ENCODE results near the gene MIS18A. TPM values are rescaled to one million over a fixed set of nuclear protein-coding genes. Genes with fewer than 3 reads are reported as not detected.
"Not testable (repeated sequence)": the region's sequence is repeated elsewhere in the genome, so short reads cannot be mapped to it uniquely, and the experiment has no call there.

Gene MIS18A
- total RNA-seq, 1 experiment from 2014 or later, result 17.2 TPM

DNA sequence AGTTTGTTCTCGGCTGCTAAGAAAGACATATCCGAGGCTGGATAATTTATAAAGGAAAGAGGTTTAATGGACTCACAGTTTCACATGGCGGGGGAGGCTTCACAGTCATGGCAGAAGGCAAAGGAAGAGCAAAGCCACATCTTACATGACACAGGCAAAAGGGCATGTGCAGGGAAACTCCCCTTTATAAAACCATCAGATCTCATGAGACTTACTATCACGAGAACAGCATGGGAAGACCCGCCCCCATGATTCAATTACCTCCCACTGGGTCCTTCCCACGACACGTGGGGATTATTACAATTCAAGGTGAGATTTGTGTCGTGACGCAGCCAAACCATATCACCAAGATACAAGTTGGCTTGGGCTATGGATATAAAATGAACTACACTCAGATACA lies 32.1 kb upstream of the MIS18A start:
- not testable (repeated sequence) for H3K27me3 ChIP-seq (ENCODE audit: low read length); DNase-seq; H3K4me2 ChIP-seq (ENCODE audit: low read depth, low read length, poor library complexity, severe bottlenecking); H2AFZ ChIP-seq (ENCODE audit: low read length); H4K20me1 ChIP-seq (ENCODE audit: insufficient read depth, low read depth, low read length); H3K27ac ChIP-seq (ENCODE audit: low read length); H3K36me3 ChIP-seq (ENCODE audit: insufficient read depth, low read length); H3K4me3 ChIP-seq (ENCODE audit: low read length); H3K9me3 ChIP-seq (ENCODE audit: low read length); H3K9me2 ChIP-seq (replicated peaks; ENCODE audit: insufficient read depth, low read length); H3K79me2 ChIP-seq (ENCODE audit: low read length); H3K9ac ChIP-seq (ENCODE audit: low read length); H3K4me1 ChIP-seq (ENCODE audit: low read length)

DNA sequence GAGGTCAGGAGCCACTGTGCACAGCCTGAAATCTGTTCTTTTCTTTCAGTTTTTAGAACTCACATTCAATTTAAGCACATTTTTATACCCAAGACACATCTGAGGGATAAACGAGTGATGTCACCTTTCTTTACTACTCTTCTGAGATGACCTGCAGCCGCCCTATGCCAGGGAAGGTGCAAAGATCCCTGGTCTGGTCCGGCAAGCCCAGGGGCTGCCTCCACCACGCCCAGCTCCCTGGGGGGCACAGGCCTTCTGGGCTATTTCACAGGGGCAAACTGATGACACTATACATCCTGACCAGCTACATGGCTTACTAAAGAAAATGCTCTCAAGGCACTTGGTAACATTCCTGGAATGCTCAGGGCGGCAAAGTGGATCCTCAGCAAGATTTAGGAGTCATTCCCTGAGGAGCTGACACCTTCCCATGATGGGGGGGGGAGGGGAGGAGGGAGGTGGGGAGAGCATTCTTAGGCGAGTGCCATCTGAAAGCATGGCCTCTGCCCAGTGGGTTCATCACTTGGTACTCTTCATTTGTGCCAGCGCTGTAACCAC lies 31.1 kb upstream of the MIS18A start:
- Histone ChIP-seq H3K79me2 (ENCODE audit: low read length) (peaks cover 6% of the 10 kb centered on the region), H4K20me1 (ENCODE audit: insufficient read depth, low read depth, low read length) (no peaks in the 10 kb centered on the region), H3K9ac (ENCODE audit: low read length) (no peak overlapping the region), H3K27ac (ENCODE audit: low read length) (no peak overlapping the region), H3K36me3 (ENCODE audit: insufficient read depth, low read length) (no peaks in the 10 kb centered on the region; the same call in 1 of the 2 replicates), H3K9me3 (ENCODE audit: low read length) (no peaks in the 10 kb centered on the region), H3K9me2 (replicated peaks; ENCODE audit: insufficient read depth, low read length) (no peaks in the 10 kb centered on the region), H3K27me3 (ENCODE audit: low read length) (no peaks in the 10 kb centered on the region), H3K4me1 (ENCODE audit: low read length) (no peaks in the 10 kb centered on the region), H3K4me3 (ENCODE audit: low read length) (no peak overlapping the region), H2AFZ (ENCODE audit: low read length) (no peak overlapping the region), H3K4me2 (ENCODE audit: low read depth, low read length, poor library complexity, severe bottlenecking) (no peak overlapping the region)
- no peak for DNase-seq

DNA sequence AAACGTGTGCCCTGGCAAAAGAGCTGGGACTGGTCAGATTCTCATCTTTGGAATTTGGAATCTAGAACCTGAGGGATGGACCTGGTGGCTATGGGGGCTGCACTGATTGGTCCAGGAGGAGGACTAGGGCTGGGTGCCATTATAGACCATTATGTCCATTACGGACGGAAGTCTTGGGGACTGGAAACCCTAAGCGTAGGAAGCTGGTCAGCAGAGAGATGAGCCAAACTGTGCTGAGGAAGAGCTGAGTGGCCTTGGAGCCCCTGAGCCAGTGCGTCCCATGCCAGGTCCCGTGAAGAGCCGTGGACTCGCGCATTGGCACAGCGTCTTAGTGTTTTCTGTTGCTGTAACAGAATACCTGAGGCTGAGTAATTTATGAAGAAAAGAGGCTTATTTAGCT lies 29.8 kb upstream of the MIS18A start:
- Histone ChIP-seq H3K9me2 (replicated peaks; ENCODE audit: insufficient read depth, low read length) (no peaks in the 10 kb centered on the region), H3K79me2 (ENCODE audit: low read length) (peaks cover 6% of the 10 kb centered on the region), H3K4me3 (ENCODE audit: low read length) (no peak overlapping the region), H3K4me2 (ENCODE audit: low read depth, low read length, poor library complexity, severe bottlenecking) (no peak overlapping the region), H3K27me3 (ENCODE audit: low read length) (no peaks in the 10 kb centered on the region), H3K36me3 (ENCODE audit: insufficient read depth, low read length) (no peaks in the 10 kb centered on the region; the same call in 1 of the 2 replicates), H3K27ac (ENCODE audit: low read length) (no peak overlapping the region), H2AFZ (ENCODE audit: low read length) (no peak overlapping the region), H3K9ac (ENCODE audit: low read length) (no peak overlapping the region), H3K9me3 (ENCODE audit: low read length) (no peaks in the 10 kb centered on the region), H4K20me1 (ENCODE audit: insufficient read depth, low read depth, low read length) (no peaks in the 10 kb centered on the region), H3K4me1 (ENCODE audit: low read length) (no peaks in the 10 kb centered on the region)
- DNase-seq, result no peak

DNA sequence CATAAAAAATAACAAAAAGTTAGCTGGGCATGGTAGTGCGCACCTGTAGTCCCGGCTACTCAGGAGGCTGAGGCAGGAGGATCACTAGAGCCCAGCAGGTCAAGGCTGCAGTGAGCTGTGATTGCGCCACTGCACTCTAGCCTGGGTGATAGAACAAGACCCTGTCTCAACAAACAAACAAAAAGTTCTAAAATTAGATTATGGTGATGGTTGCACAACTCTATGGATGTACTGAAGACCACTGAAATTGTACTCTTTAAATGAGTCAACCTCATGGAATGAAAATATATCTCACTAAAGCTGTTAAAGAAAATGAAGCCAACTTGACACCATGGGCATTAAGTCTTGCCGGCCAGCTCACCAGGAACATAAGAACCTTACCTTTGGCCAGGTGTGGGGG lies 28.9 kb upstream of the MIS18A start:
- Histone ChIP-seq H3K9ac (ENCODE audit: low read length) (no peak overlapping the region), H3K27me3 (ENCODE audit: low read length) (no peaks in the 10 kb centered on the region), H4K20me1 (ENCODE audit: insufficient read depth, low read depth, low read length) (no peaks in the 10 kb centered on the region), H3K9me3 (ENCODE audit: low read length) (no peaks in the 10 kb centered on the region), H3K4me1 (ENCODE audit: low read length) (no peaks in the 10 kb centered on the region), H2AFZ (ENCODE audit: low read length) (no peak overlapping the region), H3K36me3 (ENCODE audit: insufficient read depth, low read length) (no peaks in the 10 kb centered on the region; the same call in 1 of the 2 replicates), H3K4me3 (ENCODE audit: low read length) (no peak overlapping the region), H3K4me2 (ENCODE audit: low read depth, low read length, poor library complexity, severe bottlenecking) (no peak overlapping the region), H3K9me2 (replicated peaks; ENCODE audit: insufficient read depth, low read length) (no peaks in the 10 kb centered on the region), H3K27ac (ENCODE audit: low read length) (no peak overlapping the region), H3K79me2 (ENCODE audit: low read length) (no peaks in the 10 kb centered on the region)
- DNase-seq, result no peak

DNA sequence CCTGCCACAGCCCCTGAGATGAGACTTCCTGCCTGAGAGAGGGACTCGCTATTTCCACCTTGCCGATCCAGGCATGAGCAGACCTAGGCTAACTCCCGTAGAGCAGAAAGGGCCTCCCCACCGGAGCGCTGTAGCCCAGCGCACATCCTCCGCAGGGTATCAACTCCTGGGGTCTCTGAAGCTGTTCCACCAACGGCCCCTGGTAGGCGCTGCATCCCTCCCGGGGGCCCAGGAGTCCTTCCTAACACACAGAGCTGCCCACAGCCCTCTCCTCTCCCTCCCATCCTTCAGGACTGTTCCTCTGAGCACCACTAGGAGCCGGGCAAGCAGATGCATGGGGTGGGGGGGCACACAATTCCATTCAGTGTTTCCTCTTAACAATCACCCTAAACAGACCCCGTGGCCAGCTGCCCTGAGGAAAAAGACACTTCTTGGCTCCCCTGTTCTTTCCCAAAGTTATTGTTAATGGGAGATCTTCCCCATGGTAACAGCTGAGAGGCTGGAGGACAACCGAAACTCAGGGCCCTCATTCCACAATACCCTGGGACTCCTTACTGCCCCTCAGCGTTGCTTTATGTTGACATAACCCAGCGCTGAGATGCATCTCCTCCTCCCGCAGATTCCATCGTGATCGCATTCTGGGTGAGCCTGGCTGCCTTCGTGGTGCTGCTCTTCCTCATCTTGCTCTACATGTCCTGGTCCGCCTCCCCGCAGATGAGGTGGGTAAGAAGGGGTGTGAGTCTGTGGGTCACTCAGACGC lies 27.4 kb upstream of the MIS18A start:
- H3K9ac ChIP-seq (ENCODE audit: low read length), result no peak overlapping the region
- H2AFZ ChIP-seq (ENCODE audit: low read length), result no peak overlapping the region
- no peaks in the 10 kb centered on the region for H4K20me1 ChIP-seq (ENCODE audit: insufficient read depth, low read depth, low read length)
- DNase-seq, result no peak
- no peaks in the 10 kb centered on the region for H3K27me3 ChIP-seq (ENCODE audit: low read length)
- H3K27ac ChIP-seq (ENCODE audit: low read length), result no peak overlapping the region
- H3K79me2 ChIP-seq (ENCODE audit: low read length), result no peaks in the 10 kb centered on the region
- H3K4me2 ChIP-seq (ENCODE audit: low read depth, low read length, poor library complexity, severe bottlenecking), result no peak overlapping the region
- no peak overlapping the region for H3K4me3 ChIP-seq (ENCODE audit: low read length)
- H3K36me3 ChIP-seq (ENCODE audit: insufficient read depth, low read length), result peaks cover 5% of the 10 kb centered on the region; the same call in 1 of the 2 replicates
- H3K9me2 ChIP-seq (replicated peaks; ENCODE audit: insufficient read depth, low read length), result no peaks in the 10 kb centered on the region
- H3K9me3 ChIP-seq (ENCODE audit: low read length), result no peaks in the 10 kb centered on the region
- H3K4me1 ChIP-seq (ENCODE audit: low read length), result no peaks in the 10 kb centered on the region

DNA sequence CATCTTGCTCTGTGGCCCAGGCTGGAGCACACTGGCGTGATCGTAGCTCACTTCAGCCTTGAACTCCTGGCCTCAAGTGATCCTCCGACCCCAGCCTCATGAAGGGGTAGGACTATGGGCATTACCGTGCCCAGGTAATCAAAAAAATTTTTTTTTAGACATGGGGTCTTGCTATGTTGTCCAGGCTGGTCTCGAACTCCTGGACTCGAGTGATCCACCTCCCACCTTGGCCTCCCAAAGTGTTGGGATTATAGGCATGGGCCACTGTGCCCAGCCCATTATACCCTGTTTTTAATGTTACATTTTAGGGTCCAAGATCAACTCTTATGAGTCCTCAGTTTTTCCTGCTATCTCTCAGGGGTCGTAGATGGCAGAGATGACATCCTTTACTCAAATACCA lies 26.1 kb upstream of the MIS18A start:
- no peak for DNase-seq
- no peaks in the 10 kb centered on the region for H3K9me2 ChIP-seq (replicated peaks; ENCODE audit: insufficient read depth, low read length)
- H3K27ac ChIP-seq (ENCODE audit: low read length), result no peak overlapping the region
- H3K9ac ChIP-seq (ENCODE audit: low read length), result no peak overlapping the region
- no peaks in the 10 kb centered on the region for H3K27me3 ChIP-seq (ENCODE audit: low read length)
- no peaks in the 10 kb centered on the region for H3K79me2 ChIP-seq (ENCODE audit: low read length)
- H4K20me1 ChIP-seq (ENCODE audit: insufficient read depth, low read depth, low read length), result no peaks in the 10 kb centered on the region
- H3K4me2 ChIP-seq (ENCODE audit: low read depth, low read length, poor library complexity, severe bottlenecking), result no peak overlapping the region
- no peak overlapping the region for H3K4me3 ChIP-seq (ENCODE audit: low read length)
- no peaks in the 10 kb centered on the region for H3K4me1 ChIP-seq (ENCODE audit: low read length)
- peaks cover 6% of the 10 kb centered on the region; the same call in 1 of the 2 replicates for H3K36me3 ChIP-seq (ENCODE audit: insufficient read depth, low read length)
- H3K9me3 ChIP-seq (ENCODE audit: low read length), result no peaks in the 10 kb centered on the region
- no peak overlapping the region for H2AFZ ChIP-seq (ENCODE audit: low read length)

DNA sequence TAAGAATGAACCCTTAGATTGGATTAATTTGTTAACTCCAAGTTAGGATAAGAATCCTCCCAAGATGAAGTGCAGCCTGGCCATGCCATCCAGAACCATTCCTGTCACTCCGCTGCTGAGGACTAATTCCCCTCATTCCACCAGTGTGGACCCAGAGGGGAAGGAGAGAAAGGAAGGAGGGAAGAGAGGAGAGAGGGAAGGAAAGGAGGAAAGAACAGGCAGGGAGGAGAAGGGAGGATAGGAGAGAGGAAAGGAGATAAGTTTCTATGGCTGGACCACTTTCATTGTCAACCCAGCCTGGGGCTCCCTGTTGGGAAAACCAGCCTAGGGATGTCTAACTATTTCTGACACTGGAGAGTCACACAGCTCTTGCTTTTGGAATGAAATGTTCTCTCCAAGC lies 24.5 kb upstream of the MIS18A start:
- no peak overlapping the region for H3K9ac ChIP-seq (ENCODE audit: low read length)
- H3K4me2 ChIP-seq (ENCODE audit: low read depth, low read length, poor library complexity, severe bottlenecking), result no peak overlapping the region
- DNase-seq, result no peak
- no peaks in the 10 kb centered on the region for H3K4me1 ChIP-seq (ENCODE audit: low read length)
- H3K9me2 ChIP-seq (replicated peaks; ENCODE audit: insufficient read depth, low read length), result no peaks in the 10 kb centered on the region
- H3K79me2 ChIP-seq (ENCODE audit: low read length), result no peaks in the 10 kb centered on the region
- peaks cover 6% of the 10 kb centered on the region; the same call in 1 of the 2 replicates for H3K36me3 ChIP-seq (ENCODE audit: insufficient read depth, low read length)
- no peak overlapping the region for H2AFZ ChIP-seq (ENCODE audit: low read length)
- no peaks in the 10 kb centered on the region for H4K20me1 ChIP-seq (ENCODE audit: insufficient read depth, low read depth, low read length)
- no peaks in the 10 kb centered on the region for H3K27me3 ChIP-seq (ENCODE audit: low read length)
- H3K27ac ChIP-seq (ENCODE audit: low read length), result no peak overlapping the region
- H3K4me3 ChIP-seq (ENCODE audit: low read length), result no peak overlapping the region
- H3K9me3 ChIP-seq (ENCODE audit: low read length), result no peaks in the 10 kb centered on the region

DNA sequence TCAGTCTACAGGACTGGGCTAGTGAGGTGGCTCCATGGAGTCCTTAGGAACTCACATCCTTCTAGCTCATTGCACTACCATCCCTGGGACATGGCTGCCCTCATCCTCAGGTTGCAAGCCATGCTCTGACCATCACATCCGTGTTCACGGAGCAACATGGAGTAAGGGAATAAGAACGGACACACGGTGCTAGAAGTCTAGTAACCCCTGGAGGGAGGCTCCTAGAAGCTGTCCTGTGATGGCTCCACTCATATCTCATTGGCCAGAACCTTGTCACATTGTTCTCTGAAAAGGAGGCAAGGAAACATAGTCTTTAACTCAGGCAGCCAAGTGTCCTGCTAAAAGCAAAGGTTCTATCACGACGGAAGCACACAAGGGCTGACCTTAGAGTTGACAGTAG lies 23.7 kb upstream of the MIS18A start:
- Histone ChIP-seq H3K4me2 (ENCODE audit: low read depth, low read length, poor library complexity, severe bottlenecking) (no peak overlapping the region), H2AFZ (ENCODE audit: low read length) (no peak overlapping the region), H3K79me2 (ENCODE audit: low read length) (no peaks in the 10 kb centered on the region), H3K9me2 (replicated peaks; ENCODE audit: insufficient read depth, low read length) (no peaks in the 10 kb centered on the region), H4K20me1 (ENCODE audit: insufficient read depth, low read depth, low read length) (no peaks in the 10 kb centered on the region), H3K4me1 (ENCODE audit: low read length) (no peaks in the 10 kb centered on the region), H3K9me3 (ENCODE audit: low read length) (no peaks in the 10 kb centered on the region), H3K27me3 (ENCODE audit: low read length) (no peaks in the 10 kb centered on the region), H3K36me3 (ENCODE audit: insufficient read depth, low read length) (peaks cover 6% of the 10 kb centered on the region; the same call in 1 of the 2 replicates), H3K4me3 (ENCODE audit: low read length) (no peak overlapping the region), H3K27ac (ENCODE audit: low read length) (no peak overlapping the region), H3K9ac (ENCODE audit: low read length) (no peak overlapping the region)
- DNase-seq, result no peak
